Activated CD8-positive, alpha-beta memory T cell treated with anti-CD3 and anti-CD28 coated beads, Interleukin-2, amount 50 U/mL, for 48 hours (primary cell): ENCODE measurements around the gene CCDC148.
"Not testable (repeated sequence)": the region's sequence is repeated elsewhere in the genome, so short reads cannot be mapped to it uniquely, and the experiment has no call there.

Source experiments
- DNase-seq: peaks from one replicate; pipeline ENCODE4 v3.0.0-alpha.2; 2020

Gene CCDC148

DNA sequence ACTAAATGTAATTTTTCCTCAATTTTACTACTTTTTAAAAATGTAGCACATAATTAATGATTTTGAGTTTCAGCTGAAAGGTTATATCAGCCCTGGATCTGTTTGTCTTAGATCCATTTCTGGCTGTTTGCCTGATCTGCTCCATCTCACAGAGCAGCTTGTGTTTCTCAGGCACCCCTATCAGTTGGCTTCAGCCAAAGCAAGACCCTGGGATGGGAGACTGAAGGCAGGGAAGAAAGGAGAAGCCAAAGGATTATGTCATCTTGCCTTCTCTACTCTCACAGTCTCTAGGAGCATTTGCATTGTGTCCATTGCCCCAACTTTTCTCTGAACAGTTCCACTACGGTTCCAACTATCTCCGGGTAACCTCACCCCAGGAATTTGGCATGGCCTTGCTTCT, 110.5 kb downstream of the CCDC148 start:
- DNase-seq = no peak

GRCh38 chr2:158339513-158339912, 117.0 kb downstream of the CCDC148 start:
- DNase-seq = no peak

DNA sequence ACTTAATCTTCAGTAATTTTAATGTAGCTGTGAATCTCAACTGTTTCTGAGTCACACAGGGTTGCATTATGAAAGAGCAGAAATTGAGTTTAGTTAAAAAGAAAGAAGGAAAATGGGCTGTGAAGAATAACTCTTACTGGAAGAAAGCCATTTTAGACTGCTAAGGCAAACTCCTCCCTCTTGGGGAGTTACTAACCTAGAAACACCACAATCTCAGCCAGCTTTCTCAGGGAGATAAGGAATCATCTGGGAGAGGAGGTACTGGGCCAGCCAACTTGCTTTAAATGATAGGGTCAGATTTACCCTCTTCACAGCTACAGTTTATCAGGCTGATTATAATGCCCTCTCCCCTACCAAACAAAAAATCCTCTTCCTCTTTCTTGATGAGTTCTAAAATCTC, 119.5 kb downstream of the CCDC148 start:
- DNase-seq = no peak

GRCh38 chr2:158331799-158332198, 124.8 kb downstream of the CCDC148 start:
- DNase-seq = not testable (repeated sequence)

DNA sequence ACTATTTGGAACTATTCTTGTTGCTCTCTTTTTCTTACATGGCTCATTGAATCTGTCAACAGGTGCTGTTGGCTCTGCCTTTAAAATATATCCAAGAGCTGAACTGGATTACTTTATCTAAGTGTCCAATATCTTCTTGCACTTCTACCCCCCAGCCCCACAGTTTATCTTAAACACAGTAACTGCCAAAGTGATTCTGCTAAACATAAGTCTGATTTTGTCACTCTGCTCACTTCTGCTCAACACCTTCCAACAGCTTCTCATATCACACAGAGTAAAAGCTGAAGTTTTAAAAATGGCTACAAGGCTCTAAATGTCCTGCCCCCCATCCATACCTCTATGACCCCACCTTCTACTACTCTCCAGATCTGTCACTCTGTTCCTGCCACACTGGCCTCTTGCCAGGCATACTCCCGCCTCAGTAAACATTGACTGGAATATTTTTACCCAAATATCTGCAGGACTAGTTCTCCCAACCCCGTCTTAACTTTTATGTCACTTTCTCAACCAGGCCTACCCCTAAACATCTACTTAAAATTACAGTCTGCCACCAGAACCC, 130.7 kb downstream of the CCDC148 start:
- no peak for DNase-seq

GRCh38 chr2:158325031-158325781, 131.3 kb downstream of the CCDC148 start:
- no peak for DNase-seq

- no peak for DNase-seq
These were observed 133.2 kb downstream of the CCDC148 start for GRCh38 chr2:158323381-158323780.

- DNase-seq = no peak
These were observed 135.3 kb downstream of the CCDC148 start for GRCh38 chr2:158321264-158321663.

DNA sequence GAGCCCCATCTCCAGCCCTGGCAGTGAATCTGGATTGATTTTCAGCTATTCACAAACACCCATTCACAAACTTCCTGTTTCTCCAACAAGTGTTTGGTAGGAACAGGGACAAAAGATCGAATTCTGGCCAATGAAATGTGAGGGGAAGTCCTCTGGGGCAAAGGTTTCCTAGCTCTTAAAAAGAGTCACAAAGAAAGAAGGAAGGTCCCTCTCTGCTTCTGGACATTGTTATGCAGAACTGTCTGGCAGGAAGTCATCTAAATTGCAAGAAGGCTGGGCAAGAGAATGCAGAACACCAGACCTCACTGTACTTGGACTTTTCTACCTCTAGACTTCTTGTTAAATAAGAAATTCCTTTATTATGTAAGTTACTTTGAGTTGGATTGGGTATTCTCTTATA, 137.3 kb downstream of the CCDC148 start:
- DNase-seq = no peak

GRCh38 chr2:158317642-158318041, 138.9 kb downstream of the CCDC148 start:
- no peak for DNase-seq

DNA sequence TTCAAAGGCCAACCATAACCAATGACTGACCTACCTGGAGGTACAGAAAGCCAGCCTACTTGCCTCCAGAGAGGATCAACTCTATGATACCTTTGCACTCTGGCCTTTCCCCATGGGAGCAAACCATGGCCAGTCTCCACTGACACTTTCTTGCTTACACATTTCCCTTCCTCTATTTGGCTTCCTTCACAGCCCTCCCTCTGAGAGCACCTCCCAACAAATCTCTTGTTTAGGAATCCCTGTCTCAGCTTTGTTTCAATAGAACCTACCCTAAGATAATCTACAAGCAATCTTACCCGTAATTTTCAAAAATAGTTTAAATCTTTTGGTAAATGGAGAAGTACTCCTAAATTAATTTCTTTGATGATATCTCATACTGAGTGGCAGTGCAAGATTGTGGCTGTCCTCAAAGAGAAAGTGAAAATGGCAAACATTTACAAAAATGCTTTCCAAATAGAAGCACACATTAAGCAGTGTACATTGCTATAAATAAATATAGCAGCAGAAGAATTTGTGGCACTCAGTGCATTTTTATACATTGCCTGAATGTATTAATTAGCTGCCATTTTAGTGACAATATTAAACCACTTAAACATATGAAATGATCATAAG, 140.6 kb downstream of the CCDC148 start:
- DNase-seq = no peak

DNA sequence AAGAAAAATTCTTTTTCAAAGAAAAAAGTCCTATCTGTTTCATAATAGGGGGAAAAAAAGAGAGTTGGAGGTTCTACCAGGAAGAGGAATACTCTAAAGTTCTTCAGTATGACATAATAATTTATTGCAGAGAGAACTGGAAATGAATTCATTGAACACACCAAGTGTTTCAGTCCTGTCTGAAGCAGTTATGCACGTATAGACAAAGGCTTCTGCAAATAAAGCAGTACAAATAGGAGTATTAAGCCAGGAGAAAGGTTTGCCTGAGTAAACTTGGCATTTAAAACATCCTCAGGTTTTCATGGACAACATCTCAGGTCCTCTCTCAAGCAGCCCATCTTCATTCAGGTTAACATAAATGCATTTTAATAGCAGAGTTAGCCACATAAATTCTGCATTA, 141.6 kb downstream of the CCDC148 start:
- no peak for DNase-seq

- no peak for DNase-seq
These were observed 142.8 kb downstream of the CCDC148 start for GRCh38 chr2:158313734-158314133.

DNA sequence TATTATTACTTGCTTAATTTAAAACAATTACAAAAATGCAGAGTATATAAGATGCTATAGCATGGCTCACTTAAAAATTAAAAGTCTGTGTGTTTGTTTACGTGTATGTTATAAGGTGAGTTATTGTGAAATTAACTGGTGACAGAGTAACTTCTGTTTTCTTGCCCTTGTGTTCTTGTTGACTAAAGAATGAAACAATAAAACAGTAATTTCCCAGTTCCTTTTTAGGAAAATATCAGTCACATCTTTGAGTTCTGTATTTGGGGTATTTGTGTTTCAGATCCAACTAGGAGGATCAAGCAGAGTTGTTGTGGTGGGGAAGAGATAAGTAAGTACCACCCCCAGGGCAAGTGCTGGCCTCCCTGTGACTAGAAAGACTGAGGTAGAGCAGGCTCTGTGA, 143.6 kb downstream of the CCDC148 start:
- no peak for DNase-seq

GRCh38 chr2:158310407-158310806, 146.1 kb downstream of the CCDC148 start:
- DNase-seq = not testable (repeated sequence)

DNA sequence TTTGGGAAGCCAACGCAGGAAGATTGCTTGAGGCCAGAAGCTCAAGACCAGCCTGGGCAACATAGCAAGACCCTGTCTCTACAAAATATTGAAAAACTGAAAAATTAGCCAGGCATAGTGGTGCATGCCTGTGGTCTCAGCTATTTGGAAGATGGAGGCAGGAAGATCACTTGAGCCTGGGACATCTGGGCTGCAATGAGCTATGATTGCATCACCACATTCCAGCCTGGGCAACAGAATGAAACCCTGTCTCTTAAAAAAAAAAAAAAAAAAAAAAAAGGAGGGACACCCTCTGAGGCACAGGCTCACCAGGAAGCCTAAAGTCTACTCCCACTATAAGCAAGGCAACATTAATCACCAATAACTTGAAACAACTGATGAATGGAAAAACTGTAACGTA, 151.1 kb downstream of the CCDC148 start:
- no peak for DNase-seq

- DNase-seq = no peak
These were observed 156.2 kb downstream of the CCDC148 start for GRCh38 chr2:158300394-158300793.

- DNase-seq = no peak
These were observed 158.9 kb downstream of the CCDC148 start for GRCh38 chr2:158297606-158298005.

- no peak for DNase-seq
These were observed 159.4 kb downstream of the CCDC148 start for GRCh38 chr2:158297120-158297519.

DNA sequence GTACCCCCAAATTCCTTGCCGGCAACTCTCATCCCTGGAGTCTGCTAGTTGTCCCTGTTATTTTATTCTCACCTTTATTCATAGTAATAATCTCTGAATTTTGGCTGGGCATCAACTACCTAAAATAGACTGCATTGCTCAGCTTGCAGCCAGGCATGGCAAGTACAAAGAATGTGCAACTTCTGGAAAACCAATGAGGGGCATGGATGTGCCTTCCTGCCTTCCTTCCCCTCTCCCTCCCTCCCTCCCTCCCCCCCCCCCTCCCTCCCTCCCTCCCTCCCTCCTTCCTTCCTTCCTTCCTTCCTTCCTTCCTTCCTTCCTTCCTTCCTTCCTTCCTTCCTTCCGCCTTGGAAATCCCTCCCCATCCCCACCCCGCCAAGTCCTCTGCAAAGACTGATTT, 162.8 kb downstream of the CCDC148 start:
- DNase-seq = no peak

GRCh38 chr2:158291544-158292180, 164.9 kb downstream of the CCDC148 start:
- no peak for DNase-seq

DNA sequence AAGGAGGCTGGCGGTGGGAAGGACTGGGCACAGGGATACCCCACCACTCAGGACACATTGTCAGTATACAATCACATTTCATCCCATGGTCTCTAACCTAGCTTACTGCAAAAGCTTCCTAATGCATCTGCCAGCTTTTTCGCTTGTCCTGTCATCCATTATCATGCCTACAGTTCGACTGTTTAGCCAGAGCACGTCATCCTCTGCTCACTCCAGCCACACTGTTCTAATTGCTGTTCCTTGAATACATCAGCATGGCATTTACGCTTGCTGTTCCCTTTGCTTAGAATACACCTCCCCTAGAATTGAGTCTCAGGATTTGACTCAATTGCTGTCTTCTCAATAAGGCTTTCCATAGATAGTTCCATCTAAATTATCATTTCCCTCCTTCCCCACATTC, 166.3 kb downstream of the CCDC148 start:
- DNase-seq = no peak

GRCh38 chr2:158276619-158277471, 179.7 kb downstream of the CCDC148 start:
- DNase-seq = no peak
